Measurements from ENCODE around the gene BEAN1.

- TF ChIP-seq, protein P1, sequence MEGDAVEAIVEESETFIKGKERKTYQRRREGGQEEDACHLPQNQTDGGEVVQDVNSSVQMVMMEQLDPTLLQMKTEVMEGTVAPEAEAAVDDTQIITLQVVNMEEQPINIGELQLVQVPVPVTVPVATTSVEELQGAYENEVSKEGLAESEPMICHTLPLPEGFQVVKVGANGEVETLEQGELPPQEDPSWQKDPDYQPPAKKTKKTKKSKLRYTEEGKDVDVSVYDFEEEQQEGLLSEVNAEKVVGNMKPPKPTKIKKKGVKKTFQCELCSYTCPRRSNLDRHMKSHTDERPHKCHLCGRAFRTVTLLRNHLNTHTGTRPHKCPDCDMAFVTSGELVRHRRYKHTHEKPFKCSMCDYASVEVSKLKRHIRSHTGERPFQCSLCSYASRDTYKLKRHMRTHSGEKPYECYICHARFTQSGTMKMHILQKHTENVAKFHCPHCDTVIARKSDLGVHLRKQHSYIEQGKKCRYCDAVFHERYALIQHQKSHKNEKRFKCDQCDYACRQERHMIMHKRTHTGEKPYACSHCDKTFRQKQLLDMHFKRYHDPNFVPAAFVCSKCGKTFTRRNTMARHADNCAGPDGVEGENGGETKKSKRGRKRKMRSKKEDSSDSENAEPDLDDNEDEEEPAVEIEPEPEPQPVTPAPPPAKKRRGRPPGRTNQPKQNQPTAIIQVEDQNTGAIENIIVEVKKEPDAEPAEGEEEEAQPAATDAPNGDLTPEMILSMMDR (IDR thresholded peaks at IDR 0.05): no peak
- no peak for TF ChIP-seq POLR2A (IDR thresholded peaks at IDR 0.05)
These were observed 24.4 kb upstream of the BEAN1 start for GRCh38 chr16:66402591-66403230.

Data from Peyer's patch (tissue), 4 donors.